Fibroblast of lung (primary cell): ENCODE data around the gene SNAP47. TPM values are rescaled to one million over a fixed set of nuclear protein-coding genes. Genes with fewer than 3 reads are reported as not detected.
A peak's percentile ranks its signal among the peaks of the same experiment; 100 is the strongest.
"Not testable (repeated sequence)": the region's sequence is repeated elsewhere in the genome, so short reads cannot be mapped to it uniquely, and the experiment has no call there.

Experiments
- DNase-seq, 2 donors: peaks; one replicate each; pipeline versions ENCODE4 v3.0.0 to v3.0.0-alpha.2; 2010; ENCODE audit warnings: low read depth in 2 of 2
- H2AFZ ChIP-seq: 2 replicates; pipeline ENCODE4 v1.5.1; 2012; ENCODE audit warnings: low read length, control low read depth, inconsistent platforms
- H3K27ac ChIP-seq: 2 replicates; pipeline ENCODE4 v1.5.1; 2011; ENCODE audit warnings: low read length, control low read depth; ENCODE audit not compliant: insufficient read depth
- H3K27me3 ChIP-seq: 2 replicates; pipeline ENCODE4 v1.5.1; 2011; ENCODE audit warnings: mild to moderate bottlenecking, low read length; ENCODE audit not compliant: control insufficient read depth, insufficient read depth
- H3K36me3 ChIP-seq: 2 replicates; pipeline ENCODE4 v1.5.1; 2011; ENCODE audit warnings: low read length; ENCODE audit not compliant: control insufficient read depth, insufficient read depth
- H3K4me1 ChIP-seq: 2 replicates; pipeline ENCODE4 v1.5.1; 2011; ENCODE audit warnings: low read length; ENCODE audit not compliant: control insufficient read depth, insufficient read depth; ENCODE audit errors: extremely low read depth
- H3K4me2 ChIP-seq: 2 replicates; pipeline ENCODE4 v1.5.1; 2011; ENCODE audit warnings: low read length, control low read depth; ENCODE audit not compliant: insufficient read depth; ENCODE audit errors: extremely low read depth
- H3K4me3 ChIP-seq, 4 experiments: fragments of 200-600 bp in 1 of 4; sonication (generic) in 1 of 4; replicated peaks in 1 of 4; 2 replicates each; pipeline ENCODE4 v1.5.1; 2011 to 2016; ENCODE audit warnings: low read length in 4 of 4, low read depth in 3 of 4, mild to moderate bottlenecking in 3 of 4, control low read depth in 2 of 4, inconsistent platforms in 1 of 4, mixed read lengths in 1 of 4; ENCODE audit not compliant: insufficient read depth in 1 of 4; ENCODE audit errors: control extremely low read depth in 1 of 4
- H3K79me2 ChIP-seq: 2 replicates; pipeline ENCODE4 v1.5.1; 2012; ENCODE audit warnings: mild to moderate bottlenecking, low read length, inconsistent platforms; ENCODE audit not compliant: control insufficient read depth, insufficient read depth
- H3K9ac ChIP-seq: 2 replicates; pipeline ENCODE4 v1.5.1; 2011; ENCODE audit warnings: mild to moderate bottlenecking, low read length, control low read depth; ENCODE audit not compliant: insufficient read depth
- H3K9me3 ChIP-seq: 2 replicates; pipeline ENCODE4 v1.5.1; 2012; ENCODE audit warnings: low read depth, low read length; ENCODE audit not compliant: control insufficient read depth, insufficient read depth
- H4K20me1 ChIP-seq: 2 replicates; pipeline ENCODE4 v1.5.1; 2011; ENCODE audit warnings: low read length; ENCODE audit not compliant: control insufficient read depth, insufficient read depth; ENCODE audit errors: extremely low read depth
- EZH2 ChIP-seq: IDR thresholded peaks from 2 replicates; pipeline ENCODE4 v1.5.1; 2012; ENCODE audit warnings: low read length, control low read depth, mild to moderate bottlenecking; ENCODE audit errors: missing control alignments
- polyA minus RNA-seq: library from RNA; depleted of rRNA, polyadenylated mRNA; stranded (reverse); fragments of >200 nt; gene quantifications from 2 replicates; pipeline ENCODE4 v1.2.3, GENCODE V29; 2011; ENCODE audit warnings: low replicate concordance
- polyA plus RNA-seq, 2 donors: library from polyadenylated mRNA; depleted of rRNA in 1 of 2; stranded (reverse) in 1 of 2; unstranded in 1 of 2; fragments of >200 nt; gene quantifications; 2 replicates each; pipeline ENCODE4 v1.2.1, GENCODE V29; 2011 to 2012; ENCODE audit warnings: missing spikeins in 1 of 2
- total RNA-seq: library from RNA; depleted of rRNA; stranded (reverse); fragments of >200 nt; gene quantifications from 2 replicates; pipeline ENCODE4 v1.2.1, GENCODE V29; 2014
- TF ChIP-seq, protein P1 (sequence below), 2 donors: IDR thresholded peaks in 1 of 2; conservative IDR thresholded peaks in 1 of 2; 1 replicate in 1 of 2; 2 replicates in 1 of 2; pipeline ENCODE4 v1.5.1; 2011 to 2012; ENCODE audit warnings: low read length in 2 of 2, control low read depth in 1 of 2, inconsistent platforms in 1 of 2, low read depth in 1 of 2, mild to moderate bottlenecking in 1 of 2

Gene SNAP47, protein sequence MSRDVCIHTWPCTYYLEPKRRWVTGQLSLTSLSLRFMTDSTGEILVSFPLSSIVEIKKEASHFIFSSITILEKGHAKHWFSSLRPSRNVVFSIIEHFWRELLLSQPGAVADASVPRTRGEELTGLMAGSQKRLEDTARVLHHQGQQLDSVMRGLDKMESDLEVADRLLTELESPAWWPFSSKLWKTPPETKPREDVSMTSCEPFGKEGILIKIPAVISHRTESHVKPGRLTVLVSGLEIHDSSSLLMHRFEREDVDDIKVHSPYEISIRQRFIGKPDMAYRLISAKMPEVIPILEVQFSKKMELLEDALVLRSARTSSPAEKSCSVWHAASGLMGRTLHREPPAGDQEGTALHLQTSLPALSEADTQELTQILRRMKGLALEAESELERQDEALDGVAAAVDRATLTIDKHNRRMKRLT
- total RNA-seq = 53.4 and 66.9 TPM in 2 replicates
- 32.4 TPM in 2 replicates for polyA plus RNA-seq
- 26.6 and 30.2 TPM in 2 replicates for polyA plus RNA-seq (2012)
- 22.3 and 40.1 TPM in 2 replicates for polyA minus RNA-seq

DNA sequence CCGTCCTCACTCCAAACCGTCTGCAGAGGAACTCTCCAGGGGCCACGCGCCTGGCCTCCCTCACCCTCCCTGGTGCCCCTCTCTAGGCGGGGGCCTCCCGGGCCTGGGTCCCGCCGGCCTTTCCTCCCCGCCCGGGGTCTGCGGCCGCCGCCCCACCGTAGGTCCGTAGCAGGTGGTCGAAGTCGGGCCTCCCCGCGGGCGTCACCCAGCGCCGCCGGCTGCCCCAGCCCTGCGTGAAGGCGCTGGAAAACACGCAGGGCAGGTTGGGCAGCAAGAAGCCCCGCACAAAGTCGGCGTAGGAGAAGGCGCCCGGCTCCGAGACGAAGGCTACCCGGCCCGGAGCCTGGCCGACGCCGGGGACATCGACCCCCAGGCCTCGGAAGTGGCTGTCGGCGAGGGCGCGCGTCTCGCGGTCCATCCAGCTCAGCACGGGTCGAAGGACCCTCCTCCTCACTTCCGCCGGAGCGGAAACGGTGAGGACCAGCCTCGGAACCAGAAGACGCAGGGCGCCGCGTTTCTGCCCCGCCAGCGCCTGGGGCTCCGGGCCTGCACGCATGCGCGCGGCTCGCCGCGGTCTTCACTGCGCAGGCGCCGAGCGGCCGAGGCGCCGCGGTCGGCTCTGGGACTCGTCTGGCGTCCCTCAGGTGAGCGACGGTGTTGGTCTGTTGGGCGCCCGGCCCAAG lies at the start of gene SNAP47, which contains the start of gene JMJD4:
Gene SNAP47 (plus strand): TSS at position 580 of the 683 bp plus-strand sequence. CDS start 12,302 bp downstream, outside the sequence.
Gene JMJD4 (minus strand): TSS at position 447 of the 683 bp plus-strand sequence. CDS start 29 bp downstream, at position 418.
- peak within 1 kb of the TSS; percentile 84 for H2AFZ ChIP-seq
- H3K4me2 ChIP-seq = peak within 1 kb of the TSS; percentile 98
- peak; percentile 87 to 91 for DNase-seq
- H3K36me3 ChIP-seq = peaks cover 6% of the 10 kb centered on the region
- peaks cover 4% of the 10 kb centered on the region for H3K4me1 ChIP-seq
- peak within 1 kb of the TSS; percentile 71 for H3K27ac ChIP-seq
- no peaks in the 10 kb centered on the region for H3K9me3 ChIP-seq
- TF ChIP-seq EZH2 = no peak
- TF ChIP-seq, protein P1, sequence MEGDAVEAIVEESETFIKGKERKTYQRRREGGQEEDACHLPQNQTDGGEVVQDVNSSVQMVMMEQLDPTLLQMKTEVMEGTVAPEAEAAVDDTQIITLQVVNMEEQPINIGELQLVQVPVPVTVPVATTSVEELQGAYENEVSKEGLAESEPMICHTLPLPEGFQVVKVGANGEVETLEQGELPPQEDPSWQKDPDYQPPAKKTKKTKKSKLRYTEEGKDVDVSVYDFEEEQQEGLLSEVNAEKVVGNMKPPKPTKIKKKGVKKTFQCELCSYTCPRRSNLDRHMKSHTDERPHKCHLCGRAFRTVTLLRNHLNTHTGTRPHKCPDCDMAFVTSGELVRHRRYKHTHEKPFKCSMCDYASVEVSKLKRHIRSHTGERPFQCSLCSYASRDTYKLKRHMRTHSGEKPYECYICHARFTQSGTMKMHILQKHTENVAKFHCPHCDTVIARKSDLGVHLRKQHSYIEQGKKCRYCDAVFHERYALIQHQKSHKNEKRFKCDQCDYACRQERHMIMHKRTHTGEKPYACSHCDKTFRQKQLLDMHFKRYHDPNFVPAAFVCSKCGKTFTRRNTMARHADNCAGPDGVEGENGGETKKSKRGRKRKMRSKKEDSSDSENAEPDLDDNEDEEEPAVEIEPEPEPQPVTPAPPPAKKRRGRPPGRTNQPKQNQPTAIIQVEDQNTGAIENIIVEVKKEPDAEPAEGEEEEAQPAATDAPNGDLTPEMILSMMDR (conservative IDR thresholded peaks at IDR 0.05 in 1 of 2, IDR thresholded peaks at IDR 0.05 in 1 of 2; ENCODE audit: low read depth in 1 of 2, low read length in 2 of 2) = no peak
- H3K79me2 ChIP-seq = peaks cover 50% of the 10 kb centered on the region
- no peaks in the 10 kb centered on the region for H4K20me1 ChIP-seq
- peak within 1 kb of the TSS; percentile 88 for H3K9ac ChIP-seq
- peak within 1 kb of the TSS; percentile 86 to 92 (median 88) for H3K4me3 ChIP-seq
- H3K27me3 ChIP-seq = no peaks in the 10 kb centered on the region

DNA sequence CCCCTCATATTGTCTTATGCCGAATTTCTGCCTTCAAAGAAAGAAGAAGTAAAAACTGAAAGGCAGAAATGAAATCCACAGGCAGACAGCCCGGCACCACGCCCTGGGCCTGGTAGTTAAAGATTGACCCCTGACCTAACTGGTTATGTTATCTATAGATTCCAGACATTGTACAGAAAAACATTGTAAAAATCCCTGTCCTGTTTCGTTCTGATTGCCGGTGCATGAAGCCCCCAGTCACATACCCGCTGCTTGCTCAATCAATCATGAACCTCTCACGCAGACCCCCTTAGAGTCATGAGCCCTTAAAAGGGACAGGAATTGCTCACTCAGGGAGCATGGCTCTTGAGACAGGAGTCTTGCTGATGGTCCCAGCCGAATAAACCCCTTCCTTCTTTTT lies 49.4 kb upstream of the SNAP47 start:
- Histone ChIP-seq H3K4me1 (no peaks in the 10 kb centered on the region), H3K79me2 (no peaks in the 10 kb centered on the region), H3K27me3 (no peaks in the 10 kb centered on the region), H3K9me3 (no peaks in the 10 kb centered on the region), H3K4me3 (no peak overlapping the region), H2AFZ (no peak overlapping the region), H4K20me1 (no peaks in the 10 kb centered on the region), H3K27ac (no peak overlapping the region), H3K36me3 (no peaks in the 10 kb centered on the region), H3K4me2 (no peak overlapping the region), H3K9ac (no peak overlapping the region)
- no peak for DNase-seq
- no peak for TF ChIP-seq EZH2
- TF ChIP-seq, protein P1 (conservative IDR thresholded peaks at IDR 0.05 in 1 of 2, IDR thresholded peaks at IDR 0.05 in 1 of 2; ENCODE audit: low read depth in 1 of 2, low read length in 2 of 2) = no peak

DNA sequence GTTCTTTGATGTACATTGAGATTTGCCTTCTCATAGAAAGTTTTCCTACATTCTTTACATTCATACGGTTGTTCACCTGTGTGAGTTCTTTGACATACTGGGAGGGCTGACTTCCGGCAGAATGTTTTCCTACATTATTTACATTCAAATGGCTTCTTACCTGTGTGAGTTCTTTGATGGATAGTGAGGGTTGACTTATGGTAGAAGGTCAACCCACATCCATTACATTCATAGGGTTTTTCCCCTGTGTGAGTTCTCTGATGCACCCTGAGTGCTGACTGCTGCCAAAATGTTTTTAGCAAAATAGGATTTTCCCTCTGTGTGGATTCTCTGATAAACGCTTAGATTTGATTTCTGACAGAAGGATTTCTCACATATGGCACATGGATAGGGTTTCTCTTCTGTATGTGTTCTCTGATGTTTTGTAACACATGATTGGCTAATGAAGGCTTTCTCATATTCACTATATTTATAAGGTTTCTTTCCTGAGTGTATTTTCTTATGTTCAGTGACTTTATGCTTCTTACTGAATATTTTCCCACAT lies 37.8 kb upstream of the SNAP47 start:
- no peaks in the 10 kb centered on the region for H3K4me1 ChIP-seq
- DNase-seq = no peak
- H3K36me3 ChIP-seq = no peaks in the 10 kb centered on the region
- no peak overlapping the region for H3K27ac ChIP-seq
- no peak overlapping the region for H3K4me2 ChIP-seq
- H3K9ac ChIP-seq = no peak overlapping the region
- H3K9me3 ChIP-seq = no peaks in the 10 kb centered on the region
- H3K27me3 ChIP-seq = no peaks in the 10 kb centered on the region
- no peaks in the 10 kb centered on the region for H3K79me2 ChIP-seq
- no peak overlapping the region for H2AFZ ChIP-seq
- TF ChIP-seq, protein P1 (conservative IDR thresholded peaks at IDR 0.05 in 1 of 2, IDR thresholded peaks at IDR 0.05 in 1 of 2; ENCODE audit: low read depth in 1 of 2, low read length in 2 of 2) = no peak
- no peak for TF ChIP-seq EZH2
- H3K4me3 ChIP-seq = no peak overlapping the region
- H4K20me1 ChIP-seq = no peaks in the 10 kb centered on the region

DNA sequence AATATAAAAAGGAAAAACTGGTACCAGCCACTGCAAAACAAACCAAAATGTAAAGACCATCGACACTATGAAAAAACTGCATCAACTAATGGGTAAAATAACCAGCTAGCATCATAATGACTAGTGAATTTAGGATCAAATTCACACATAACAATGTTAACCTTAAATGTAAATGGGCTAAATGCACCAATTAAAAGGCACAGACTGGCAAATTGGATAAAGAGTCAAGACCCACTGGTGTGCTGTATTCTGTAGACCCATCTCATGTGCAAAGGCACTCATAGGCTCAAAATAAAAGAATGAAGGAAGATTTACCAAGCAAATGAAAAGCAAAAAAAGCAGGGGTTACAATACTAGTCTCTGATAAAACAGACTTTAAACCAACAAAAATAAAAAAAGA lies 33.6 kb upstream of the SNAP47 start:
- DNase-seq, H3K4me3 ChIP-seq, H3K36me3 ChIP-seq, H3K79me2 ChIP-seq, H3K4me1 ChIP-seq, H3K27ac ChIP-seq, H3K9ac ChIP-seq, H2AFZ ChIP-seq, H3K4me2 ChIP-seq, H3K27me3 ChIP-seq, H4K20me1 ChIP-seq, H3K9me3 ChIP-seq: not testable (repeated sequence)
